GM12878 (cell line): ENCODE measurements around the gene CERT1. TPM values are rescaled to one million over a fixed set of nuclear protein-coding genes. Genes with fewer than 3 reads are reported as not detected.

Source experiments
- ATAC-seq: fragments of 200-7000 bp; cut with Tn5 transposase; 3 replicates; pipeline ENCODE4 v1.9.1; 2020; ENCODE audit warnings: mild to moderate bottlenecking, moderate library complexity
- BruUV-seq: library from RNA; stranded (reverse); fragments of 400-500 nt; replicated peaks from 2 replicates; lab custom pipeline; 2021; lab: Mats Ljungman, UMichigan
- CTCF ChIA-PET: fragments of 300-600 bp; sonication (Branson Sonifier 250); formaldehyde crosslinking; extraction: SDS; loops from one replicate; lab custom pipeline; 2021; ENCODE audit warnings: inconsistent platforms; lab: Yijun Ruan, JAX
- POLR2A ChIA-PET: fragments of 350-600 bp; formaldehyde crosslinking; extraction: SDS; loops from one replicate; lab custom pipeline; 2021; ENCODE audit warnings: inconsistent platforms; lab: Charles Lee
- RAD21 ChIA-PET: fragments of 300-600 bp; sonication (Branson Sonifier 250); formaldehyde crosslinking; loops from one replicate; lab custom pipeline; 2023; ENCODE audit warnings: antibody characterized with exemption; ENCODE audit not compliant: unreplicated experiment; lab: Charles Lee
- SMC1A ChIA-PET: fragments of 300-600 bp; sonication (Branson Sonifier 250); formaldehyde crosslinking; loops from one replicate; lab custom pipeline; 2023; ENCODE audit not compliant: unreplicated experiment, uncharacterized antibody; lab: Charles Lee
- DNase-seq: peaks from one replicate; pipeline ENCODE4 v3.0.0-alpha.2; 2011; ENCODE audit warnings: low read depth, low spot score
- FAIRE-seq: peaks from 3 replicates; lab custom pipeline; 2011; peaks lifted over from hg19 to GRCh38; lab: Jason Lieb, UNC
- H2AFZ ChIP-seq: 2 replicates; pipeline ENCODE4 v1.6.0; 2011; ENCODE audit warnings: low read depth, low read length, control low read depth; ENCODE audit not compliant: control insufficient read depth
- H3K27ac ChIP-seq: 2 replicates; pipeline ENCODE4 v1.5.1; 2011; ENCODE audit warnings: control low read depth; ENCODE audit not compliant: control insufficient read depth, insufficient read depth
- H3K27me3 ChIP-seq, 2 experiments: replicated peaks in 1 of 2; 2 replicates each; pipeline versions ENCODE4 v1.6.0 to v1.6.1; 2011; ENCODE audit warnings: low read length in 1 of 2; ENCODE audit not compliant: control insufficient read depth in 2 of 2, insufficient read depth in 2 of 2
- H3K36me3 ChIP-seq, 2 experiments: 2 replicates each; pipeline ENCODE4 v1.5.1; 2011; ENCODE audit warnings: low read length in 1 of 2; ENCODE audit not compliant: control insufficient read depth in 2 of 2, insufficient read depth in 2 of 2
- H3K4me1 ChIP-seq: 2 replicates; pipeline ENCODE4 v1.6.1; 2011; ENCODE audit warnings: mild to moderate bottlenecking, low read length, moderate library complexity, mixed read lengths; ENCODE audit not compliant: control insufficient read depth, insufficient read depth
- H3K4me2 ChIP-seq: 2 replicates; pipeline ENCODE4 v1.6.0; 2011; ENCODE audit warnings: control low read depth; ENCODE audit not compliant: control insufficient read depth, insufficient read depth
- H3K4me3 ChIP-seq: fragments of 200-600 bp; sonication (generic); 2 replicates; pipeline ENCODE4 v1.5.1; 2016
- H3K79me2 ChIP-seq: 2 replicates; pipeline ENCODE4 v1.6.0; 2011; ENCODE audit warnings: low read length; ENCODE audit not compliant: control insufficient read depth, insufficient read depth
- H3K9ac ChIP-seq: 2 replicates; pipeline ENCODE4 v1.8.0; 2011; ENCODE audit warnings: low read length, control low read depth, mixed read lengths; ENCODE audit not compliant: control insufficient read depth, insufficient read depth
- H3K9me3 ChIP-seq: replicated peaks from 3 replicates; pipeline ENCODE4 v1.5.1; 2011; ENCODE audit warnings: mild to moderate bottlenecking, low read length; ENCODE audit not compliant: control insufficient read depth, insufficient read depth
- H4K20me1 ChIP-seq: 2 replicates; pipeline ENCODE4 v1.6.0; 2011; ENCODE audit not compliant: control insufficient read depth, insufficient read depth
- CTCF ChIP-seq, 3 experiments: IDR thresholded peaks in 2 of 3; conservative IDR thresholded peaks in 1 of 3; 2 replicates each; pipeline ENCODE4 v1.5.1; 2011; ENCODE audit warnings: low read depth in 3 of 3, low read length in 3 of 3, mild to moderate bottlenecking in 3 of 3, control low read depth in 2 of 3, moderate library complexity in 2 of 3, inconsistent platforms in 1 of 3, mixed read lengths in 1 of 3; ENCODE audit not compliant: control insufficient read depth in 2 of 3, insufficient read depth in 1 of 3; ENCODE audit errors: extremely low read depth in 1 of 3
- ELK1 ChIP-seq: IDR thresholded peaks from 2 replicates; pipeline ENCODE4 v1.6.1; 2012; ENCODE audit warnings: low read depth, low read length, improper control_type of control experiment
- MTA2 ChIP-seq: fragments of 450-650 bp; IDR thresholded peaks from 2 replicates; pipeline ENCODE4 v1.6.1; 2016; ENCODE audit warnings: low read depth, mild to moderate bottlenecking, moderate library complexity
- SIN3A ChIP-seq: IDR thresholded peaks from 2 replicates; pipeline ENCODE4 v1.6.1; 2012; ENCODE audit warnings: low read depth, low read length, improper control_type of control experiment
- YBX1 ChIP-seq: fragments of 450-650 bp; IDR thresholded peaks from 2 replicates; pipeline ENCODE4 v1.6.1; 2016; ENCODE audit warnings: antibody characterized with exemption
- WGBS: methylation state at CpG from one replicate; pipeline ENCODE4 v1.1.6; 2016; ENCODE audit warnings: low lambda C conversion rate; ENCODE audit not compliant: insufficient replicate concordance, insufficient coverage; ENCODE audit errors: missing lambda C conversion rate; 5-methylcytosine and 5-hydroxymethylcytosine counted together
- in situ Hi-C: fragments of 300-500 bp; cut with MboI; formaldehyde crosslinking; loops from 9 replicates; pipeline ENCODE4 v1.14.3; 2018; ENCODE audit warnings: mixed read lengths
- intact Hi-C: fragments of 100-400 bp; cut with micrococcal nuclease; formaldehyde crosslinking; loops from one replicate; pipeline ENCODE4 v1.14.2; 2022; ENCODE audit not compliant: unreplicated experiment
- polyA plus RNA-seq, 11 experiments: library from polyadenylated mRNA; depleted of rRNA in 4 of 11; unstranded in 6 of 11; stranded (reverse) in 5 of 11; fragments of >200 nt; fragmentation: Nextera tagmentation in 4 of 11; fragmentation: Illumina TruSeq in 1 of 11; extraction: Ambion mirVana in 4 of 11; extraction: Trizol in 1 of 11; gene quantifications; 1 replicate in 1 of 11; 2 replicates in 10 of 11; pipeline versions ENCODE4 v1.2.1 to v1.2.3, GENCODE V29; 2011 to 2016; ENCODE audit warnings: inconsistent platforms in 2 of 11, missing spikeins in 2 of 11, low read depth in 1 of 11
- total RNA-seq, 4 experiments: library from RNA; depleted of rRNA in 3 of 4; stranded (reverse); fragments of >200 nt in 3 of 4; fragmentation: Illumina TruSeq in 1 of 4; extraction: Trizol in 1 of 4; gene quantifications; 2 replicates each; pipeline versions ENCODE4 v1.2.1 to v1.2.3, GENCODE V29; 2013 to 2021

Gene CERT1
- total and polyA plus RNA-seq, 10 of the 15 experiments (the other 5 are each of a cell fraction or from before 2014, with no cell fraction given), result 7.7 to 36.7 (median 25.6) TPM

GRCh38 chr5:75375414-75375813, 136.0 kb downstream of the CERT1 start:
- ChIA-PET RAD21 (interaction anchor here (1.7 kb wide), 1 partner anchor 307 kb away, joined by 3 read pairs; no protein-coding TSS in a partner anchor), SMC1A (interaction anchor here (0.6 to 1.3 kb wide), 5 partner anchors 11 to 1537 kb away, joined by 3 to 5 read pairs (median 3); no protein-coding TSS in a partner anchor), CTCF (interaction anchor here (1.2 to 1.3 kb wide), 2 partner anchors 138 to 302 kb away, joined by 3 to 4 read pairs; partner anchors contain the start of gene ANKRD31), POLR2A (interaction anchor here (0.6 to 1.0 kb wide), 2 partner anchors 233 to 1367 kb away, joined by 4 read pairs; no protein-coding TSS in a partner anchor)
- no peak overlapping the region for H3K27ac ChIP-seq
- no peak for TF ChIP-seq MTA2
- no peak for TF ChIP-seq YBX1
- TF ChIP-seq ELK1, result no peak
- TF ChIP-seq SIN3A, result no peak
- no peak for TF ChIP-seq CTCF (IDR thresholded peaks at IDR 0.05 in 2 of 3, conservative IDR thresholded peaks at IDR 0.05 in 1 of 3; ENCODE audit: control insufficient read depth in 2 of 3, extremely low read depth in 1 of 3, insufficient read depth in 1 of 3, low read depth in 3 of 3, low read length in 3 of 3)
- H3K36me3 ChIP-seq, result peaks cover 4 to 13% of the 10 kb centered on the region in 2 experiments
- H3K79me2 ChIP-seq, result no peaks in the 10 kb centered on the region
- no peaks in the 10 kb centered on the region for H3K4me1 ChIP-seq
- H3K27me3 ChIP-seq, result no peaks in the 10 kb centered on the region
- H2AFZ ChIP-seq, result no peak overlapping the region
- no TSS peak for BruUV-seq
- no peak overlapping the region for H3K4me3 ChIP-seq
- no peak for FAIRE-seq
- no peaks in the 10 kb centered on the region for H4K20me1 ChIP-seq
- H3K9ac ChIP-seq, result no peak overlapping the region
- WGBS, result 99% methylated on average over 4 of the region's 4 CpGs
- H3K9me3 ChIP-seq, result no peaks in the 10 kb centered on the region
- intact Hi-C loops, result no loop called here
- in situ Hi-C loops, result no loop called here
- no peak overlapping the region for H3K4me2 ChIP-seq
- no peak for DNase-seq
- no peak for ATAC-seq
